ENCODE measurements around the gene NPAS3. TPM values are rescaled to one million over a fixed set of nuclear protein-coding genes. Genes with fewer than 3 reads are reported as not detected.
A peak's percentile ranks its signal among the peaks of the same experiment; 100 is the strongest.

NPAS3 gene
- total RNA-seq, 1 experiment from 2014 or later = 0.36 TPM

GRCh38 chr14:33554988-33555387 is 616.3 kb downstream of the NPAS3 start:
- TF ChIP-seq EZH2 (IDR thresholded peaks at IDR 0.05; ENCODE audit: low read length, unreplicated experiment) = no peak
- no peak for TF ChIP-seq EZH2phosphoT487 (IDR thresholded peaks at IDR 0.05; ENCODE audit: borderline replicate concordance, low read length)
- TF ChIP-seq CTCF (conservative IDR thresholded peaks at IDR 0.05; ENCODE audit: low read depth, low read length) = no peak
- H3K9me2 ChIP-seq (replicated peaks; ENCODE audit: low read length) = no peaks in the 10 kb centered on the region
- BruUV-seq (replicated peaks) = no TSS peak
- no peaks in the 10 kb centered on the region for H3K36me3 ChIP-seq (ENCODE audit: low read depth, low read length)
- ChIA-PET CTCF (no interaction called here), POLR2A (ENCODE audit: unreplicated experiment) (no interaction called here)
- H3K4me2 ChIP-seq (ENCODE audit: low read length) = no peak overlapping the region
- H3F3A ChIP-seq (ENCODE audit: low read length, unreplicated experiment) = no peaks in the 10 kb centered on the region
- ATAC-seq (no peak), DNase-seq (no peak)
- intact Hi-C loops (cut with micrococcal nuclease) = no loop called here
- H3K4me3 ChIP-seq (ENCODE audit: low read length) = no peak overlapping the region
- no peak overlapping the region for H2AFZ ChIP-seq (ENCODE audit: low read length)
- H3K27me3 ChIP-seq (ENCODE audit: low read length) = no peaks in the 10 kb centered on the region
- H3K9ac ChIP-seq (ENCODE audit: low read length) = no peak overlapping the region
- H3K9me3 ChIP-seq (ENCODE audit: low read length) = no peaks in the 10 kb centered on the region
- H3K79me2 ChIP-seq (ENCODE audit: low read length) = no peaks in the 10 kb centered on the region
- H4K20me1 ChIP-seq (ENCODE audit: low read length) = no peaks in the 10 kb centered on the region
- no peak overlapping the region for H3K27ac ChIP-seq (ENCODE audit: low read length)
- H3K4me1 ChIP-seq (ENCODE audit: insufficient read depth, low read length) = peaks cover 8% of the 10 kb centered on the region; the same call in 1 of the 2 replicates

- Histone ChIP-seq H3K79me2 (ENCODE audit: low read length) (no peaks in the 10 kb centered on the region), H3K4me3 (ENCODE audit: low read length) (no peak overlapping the region), H3K9ac (ENCODE audit: low read length) (no peak overlapping the region), H3K9me2 (replicated peaks; ENCODE audit: low read length) (no peaks in the 10 kb centered on the region), H3K4me1 (ENCODE audit: insufficient read depth, low read length) (peaks cover 8% of the 10 kb centered on the region; the same call in 1 of the 2 replicates), H3K9me3 (ENCODE audit: low read length) (no peaks in the 10 kb centered on the region), H2AFZ (ENCODE audit: low read length) (no peak overlapping the region), H4K20me1 (ENCODE audit: low read length) (no peaks in the 10 kb centered on the region), H3K27me3 (ENCODE audit: low read length) (no peaks in the 10 kb centered on the region), H3K27ac (ENCODE audit: low read length) (no peak overlapping the region), H3K4me2 (ENCODE audit: low read length) (no peak overlapping the region), H3F3A (ENCODE audit: low read length, unreplicated experiment) (no peaks in the 10 kb centered on the region), H3K36me3 (ENCODE audit: low read depth, low read length) (no peaks in the 10 kb centered on the region)
- ATAC-seq = no peak
- intact Hi-C loops (cut with micrococcal nuclease) = no loop called here
- BruUV-seq (replicated peaks) = no TSS peak
- CTCF ChIA-PET = no interaction called here
- TF ChIP-seq CTCF (conservative IDR thresholded peaks at IDR 0.05; ENCODE audit: low read depth, low read length) = no peak
- no peak for TF ChIP-seq EZH2phosphoT487 (IDR thresholded peaks at IDR 0.05; ENCODE audit: borderline replicate concordance, low read length)
- no peak for TF ChIP-seq EZH2 (IDR thresholded peaks at IDR 0.05; ENCODE audit: low read length, unreplicated experiment)
- POLR2A ChIA-PET (ENCODE audit: unreplicated experiment) = no interaction called here
- DNase-seq = no peak
These were observed 617.2 kb downstream of the NPAS3 start for GRCh38 chr14:33555710-33556350.

- no peaks in the 10 kb centered on the region for H3F3A ChIP-seq (ENCODE audit: low read length, unreplicated experiment)
- H3K4me1 ChIP-seq (ENCODE audit: insufficient read depth, low read length) = peaks cover 8% of the 10 kb centered on the region; the same call in 1 of the 2 replicates
- BruUV-seq (replicated peaks) = no TSS peak
- no peaks in the 10 kb centered on the region for H3K79me2 ChIP-seq (ENCODE audit: low read length)
- no peak overlapping the region for H2AFZ ChIP-seq (ENCODE audit: low read length)
- no peak overlapping the region for H3K27ac ChIP-seq (ENCODE audit: low read length)
- no peaks in the 10 kb centered on the region for H3K27me3 ChIP-seq (ENCODE audit: low read length)
- H4K20me1 ChIP-seq (ENCODE audit: low read length) = no peaks in the 10 kb centered on the region
- DNase-seq (peak; percentile 66), ATAC-seq (no peak; the same call in 1 of the 2 replicates)
- no peak overlapping the region for H3K9ac ChIP-seq (ENCODE audit: low read length)
- H3K9me3 ChIP-seq (ENCODE audit: low read length) = no peaks in the 10 kb centered on the region
- no peak overlapping the region for H3K4me2 ChIP-seq (ENCODE audit: low read length)
- no peaks in the 10 kb centered on the region for H3K9me2 ChIP-seq (replicated peaks; ENCODE audit: low read length)
- no peak for TF ChIP-seq CTCF (conservative IDR thresholded peaks at IDR 0.05; ENCODE audit: low read depth, low read length)
- no peak for TF ChIP-seq EZH2phosphoT487 (IDR thresholded peaks at IDR 0.05; ENCODE audit: borderline replicate concordance, low read length)
- no peak for TF ChIP-seq EZH2 (IDR thresholded peaks at IDR 0.05; ENCODE audit: low read length, unreplicated experiment)
- no peaks in the 10 kb centered on the region for H3K36me3 ChIP-seq (ENCODE audit: low read depth, low read length)
- intact Hi-C loops (cut with micrococcal nuclease) = no loop called here
- no peak overlapping the region for H3K4me3 ChIP-seq (ENCODE audit: low read length)
- POLR2A ChIA-PET (ENCODE audit: unreplicated experiment) = no interaction called here
- CTCF ChIA-PET = no interaction called here
These were observed 617.9 kb downstream of the NPAS3 start for GRCh38 chr14:33556382-33557121.

Data from PC-3 (cell line).